Peyer's patch (tissue), 4 donors: ENCODE results near the gene IKZF3. TPM values are rescaled to one million over a fixed set of nuclear protein-coding genes. Genes with fewer than 3 reads are reported as not detected.
"Not testable (repeated sequence)": the region's sequence is repeated elsewhere in the genome, so short reads cannot be mapped to it uniquely, and the experiment has no call there.

Source experiments
- DNase-seq, 3 donors: peaks; one replicate each; pipeline ENCODE4 v3.0.0-alpha.2; 2017 to 2019
- H3K27ac ChIP-seq, 4 donors: fragments of 200-600 bp; sonication (generic); one replicate each; pipeline ENCODE4 v1.5.1; 2016 to 2019
- H3K27me3 ChIP-seq, 2 donors: fragments of 200-600 bp; sonication (generic); one replicate each; pipeline ENCODE4 v1.5.1; 2019
- H3K36me3 ChIP-seq, 3 donors: fragments of 200-600 bp; sonication (generic); one replicate each; pipeline ENCODE4 v1.5.1; 2016 to 2019
- H3K4me1 ChIP-seq, 4 donors: fragments of 200-600 bp; sonication (generic); one replicate each; pipeline ENCODE4 v1.5.1; 2016 to 2019
- H3K4me3 ChIP-seq, 4 donors: fragments of 200-600 bp; sonication (generic); 1 replicate in 3 of 4; 2 replicates in 1 of 4; pipeline ENCODE4 v1.5.1; 2016 to 2019; ENCODE audit warnings: mild to moderate bottlenecking in 1 of 4
- H3K9me3 ChIP-seq, 4 donors: fragments of 200-600 bp; sonication (generic); one replicate each; pipeline ENCODE4 v1.5.1; 2016 to 2019; ENCODE audit warnings: mild to moderate bottlenecking in 1 of 4
- CTCF ChIP-seq, 6 experiments: fragments of 450-650 bp in 4 of 6; fragments of 200-600 bp in 2 of 6; sonication (generic) in 1 of 6; IDR thresholded peaks; one replicate each; pipeline ENCODE4 v1.5.1; 2017 to 2019; ENCODE audit warnings: antibody characterized with exemption in 6 of 6, mild to moderate bottlenecking in 3 of 6, moderate library complexity in 1 of 6
- POLR2A ChIP-seq, 2 donors: fragments of 450-650 bp; IDR thresholded peaks; one replicate each; pipeline ENCODE4 v1.5.1; 2017; ENCODE audit warnings: antibody characterized with exemption in 2 of 2, mild to moderate bottlenecking in 2 of 2, moderate library complexity in 2 of 2
- total RNA-seq, 4 donors: library from RNA; depleted of rRNA; stranded (reverse); fragments of >200 nt; gene quantifications; one replicate each; pipeline ENCODE4 v1.1.0, GENCODE V29; 2016

Gene IKZF3
- total RNA-seq, 4 donors from 2014 or later, result 5.4 to 45.4 (median 7.0) TPM

- H3K36me3 ChIP-seq, result peaks cover 0 to 97% (median 0%) of the 10 kb centered on the region in 3 donors
- H3K9me3 ChIP-seq, result no peaks in the 10 kb centered on the region
- no peak for TF ChIP-seq POLR2A (IDR thresholded peaks at IDR 0.05)
- TF ChIP-seq CTCF (IDR thresholded peaks at IDR 0.05), result no peak
- no peak overlapping the region for H3K4me3 ChIP-seq
- peak overlapping the region in 1 of 4 donors; percentile 72 for H3K27ac ChIP-seq
- H3K27me3 ChIP-seq, result no peaks in the 10 kb centered on the region
- peaks cover 0 to 12% (median 0%) of the 10 kb centered on the region in 4 donors for H3K4me1 ChIP-seq
- no peak for DNase-seq
These were observed 148.6 kb downstream of the IKZF3 start for GRCh38 chr17:39715375-39716072.

- H3K27ac ChIP-seq, result no peak overlapping the region
- peaks cover 0 to 12% (median 0%) of the 10 kb centered on the region in 4 donors for H3K4me1 ChIP-seq
- no peaks in the 10 kb centered on the region for H3K9me3 ChIP-seq
- no peak for DNase-seq
- H3K27me3 ChIP-seq, result no peaks in the 10 kb centered on the region
- H3K36me3 ChIP-seq, result peaks cover 0 to 98% (median 0%) of the 10 kb centered on the region in 3 donors
- H3K4me3 ChIP-seq, result no peak overlapping the region
- no peak for TF ChIP-seq CTCF (IDR thresholded peaks at IDR 0.05)
- no peak for TF ChIP-seq POLR2A (IDR thresholded peaks at IDR 0.05)
These were observed 149.9 kb downstream of the IKZF3 start for GRCh38 chr17:39714234-39714633.

GRCh38 chr17:39711851-39712250, 152.3 kb downstream of the IKZF3 start:
- Histone ChIP-seq H3K4me1 (peaks cover 0 to 26% (median under 1%) of the 10 kb centered on the region in 4 donors), H3K27ac (no peak overlapping the region), H3K27me3 (no peaks in the 10 kb centered on the region), H3K36me3 (peaks cover 0 to 96% (median 0%) of the 10 kb centered on the region in 3 donors), H3K9me3 (no peaks in the 10 kb centered on the region), H3K4me3 (no peak overlapping the region)
- TF ChIP-seq POLR2A (IDR thresholded peaks at IDR 0.05), result no peak
- TF ChIP-seq CTCF (IDR thresholded peaks at IDR 0.05), result no peak
- DNase-seq, result no peak

- not testable (repeated sequence) for H3K4me3 ChIP-seq, H3K27ac ChIP-seq, H3K27me3 ChIP-seq, H3K9me3 ChIP-seq, DNase-seq
- Histone ChIP-seq H3K4me1 (peaks cover 0 to 26% (median 1%) of the 10 kb centered on the region in 4 donors), H3K36me3 (peaks cover 0 to 88% (median 0%) of the 10 kb centered on the region in 3 donors)
These were observed 153.0 kb downstream of the IKZF3 start for GRCh38 chr17:39711071-39711470.

- Histone ChIP-seq H3K4me1 (peaks cover 0 to 32% (median 2%) of the 10 kb centered on the region in 4 donors), H3K4me3 (no peak overlapping the region), H3K9me3 (no peaks in the 10 kb centered on the region), H3K27me3 (no peaks in the 10 kb centered on the region), H3K27ac (no peak overlapping the region), H3K36me3 (peaks cover 0 to 80% (median 0%) of the 10 kb centered on the region in 3 donors)
- no peak for TF ChIP-seq CTCF (IDR thresholded peaks at IDR 0.05)
- DNase-seq, result no peak
These were observed 153.8 kb downstream of the IKZF3 start for GRCh38 chr17:39709998-39710964.
